Ovary (tissue), 9 donors: ENCODE measurements around the gene PLCB2. TPM values are rescaled to one million over a fixed set of nuclear protein-coding genes. Genes with fewer than 3 reads are reported as not detected.

Experiments used
- DNase-seq, 5 donors: peaks; one replicate each; pipeline ENCODE4 v3.0.0-alpha.2; 2019 to 2020
- H3K27ac ChIP-seq, 2 donors: fragments of 200-600 bp; one replicate each; pipeline versions ENCODE4 v1.5.1 to v1.8.0; 2019 to 2022
- H3K27me3 ChIP-seq: fragments of 200-600 bp; one replicate; pipeline ENCODE4 v1.8.0; 2022
- H3K36me3 ChIP-seq: fragments of 200-600 bp; sonication (generic); one replicate; pipeline ENCODE4 v1.5.1; 2019
- H3K4me1 ChIP-seq: one replicate; pipeline ENCODE4 v1.8.1; 2013; ENCODE audit warnings: mild to moderate bottlenecking, moderate library complexity; ENCODE audit not compliant: insufficient read depth
- H3K4me3 ChIP-seq: fragments of 200-600 bp; sonication (generic); one replicate; pipeline ENCODE4 v1.5.1; 2017
- H3K9me3 ChIP-seq, 2 donors: fragments of 200-600 bp in 1 of 2; sonication (generic) in 1 of 2; one replicate each; pipeline versions ENCODE4 v1.5.1 to v1.8.1; 2013 to 2019; ENCODE audit warnings: mild to moderate bottlenecking in 1 of 2, moderate library complexity in 1 of 2
- CTCF ChIP-seq, 3 donors: fragments of 450-650 bp in 2 of 3; fragments of 200-600 bp in 1 of 3; IDR thresholded peaks; one replicate each; pipeline versions ENCODE4 v1.5.1 to v1.8.0; 2016 to 2022; ENCODE audit warnings: antibody characterized with exemption in 3 of 3, mild to moderate bottlenecking in 1 of 3
- EP300 ChIP-seq: sonication (generic); formaldehyde crosslinking; IDR thresholded peaks from one replicate; pipeline ENCODE4 v1.6.1; 2017; ENCODE audit warnings: antibody characterized with exemption
- POLR2A ChIP-seq: fragments of 450-650 bp; IDR thresholded peaks from one replicate; pipeline ENCODE4 v1.6.1; 2017; ENCODE audit warnings: antibody characterized with exemption, mild to moderate bottlenecking, moderate library complexity
- WGBS, 3 donors: extraction: QIAGEN DNeasy Blood & Tissue Kit in 1 of 3; methylation state at CpG; one replicate each; pipeline versions ENCODE4 v1.1.5 to v1.1.7; 2013 to 2017; 5-methylcytosine and 5-hydroxymethylcytosine counted together
- intact Hi-C, 4 donors: fragments of 100-400 bp; cut with DNase I; formaldehyde crosslinking; loops; one replicate each; pipeline versions ENCODE4 v1.11.0 to v1.15.1; 2022 to 2023
- polyA plus RNA-seq, 2 donors: library from polyadenylated mRNA; stranded (reverse); fragments of 200-250 nt in 1 of 2; fragments of 350-450 nt in 1 of 2; fragmentation: Illumina TruSeq in 1 of 2; extraction: RNeasy Lipid Tissue Mini Kit (QIAGEN cat#74804) in 1 of 2; gene quantifications; one replicate each; pipeline ENCODE4 v1.2.3, GENCODE V29; 2013 to 2014
- total RNA-seq, 7 donors: library from RNA; depleted of rRNA in 2 of 7; stranded (reverse); fragments of >200 nt in 2 of 7; fragmentation: NEBNext Ultra II Directional in 3 of 7; extraction: Animal tissue kit (Norgen Biotek cat#: 25700) in 3 of 7; gene quantifications; one replicate each; pipeline versions ENCODE4 v1.1.0 to v1.2.4, GENCODE V29; 2016 to 2023
- donor health status: DM: no; HTN: no; CAD: no; lungs with moderate emphysema.
- donor health status: DM: no; HTN: no; CAD: no.
- donor health status: Bipolar disorder and iron deficiency.
- donor health status: DM: yes; HTN: yes; CAD: no.
- donor health status: DM: no; HTN: no; CAD: no.
- donor health status: DM: yes; HTN: yes; CAD: no.

PLCB2 gene
- total and polyA plus RNA-seq, 9 donors = 1.9 to 13.9 (median 6.0) TPM

DNA sequence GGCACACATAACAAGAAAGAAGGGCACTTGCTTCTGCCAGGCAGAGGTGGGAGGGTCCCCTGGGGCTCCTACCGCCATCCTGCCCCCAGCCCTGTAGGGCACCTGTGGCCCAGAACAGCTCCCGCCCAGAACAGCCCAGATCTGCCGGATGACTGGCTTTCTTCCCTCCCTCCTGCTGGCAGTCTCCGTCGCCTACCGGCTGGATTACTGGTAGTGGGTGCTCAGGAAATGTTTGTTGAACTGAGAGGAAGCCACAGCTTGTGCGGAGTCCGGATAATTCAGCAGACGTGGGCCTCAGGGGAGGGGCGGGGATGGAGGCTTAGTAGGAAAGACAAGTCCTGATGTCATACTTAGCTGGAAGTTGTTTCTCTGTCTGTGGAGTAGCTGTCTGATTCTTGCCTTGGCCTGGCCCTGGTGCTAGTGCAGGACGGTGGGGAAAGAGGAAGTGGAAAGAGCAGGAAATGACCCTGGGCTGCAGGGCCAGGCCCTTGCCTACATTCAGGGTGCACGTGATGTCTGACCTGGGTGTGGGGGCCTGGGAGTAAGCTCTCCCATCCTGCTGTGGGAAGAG lies 26.3 kb upstream of the PLCB2 start:
- no peaks in the 10 kb centered on the region for H3K9me3 ChIP-seq
- H3K36me3 ChIP-seq = no peaks in the 10 kb centered on the region
- H3K4me1 ChIP-seq = peaks cover 17% of the 10 kb centered on the region
- TF ChIP-seq POLR2A = no peak
- WGBS, 3 donors = 69 to 76% (median 70%) methylated on average over 12 of the region's 12 CpGs
- intact Hi-C loops = no loop called here
- no peak overlapping the region for H3K27ac ChIP-seq
- no peak overlapping the region for H3K4me3 ChIP-seq
- H3K27me3 ChIP-seq = no peaks in the 10 kb centered on the region
- DNase-seq = peak in 1 of 5 donors; percentile 47

GRCh38 chr15:40332113-40332781 lies 24.5 kb upstream of the PLCB2 start:
- Histone ChIP-seq H3K27me3 (no peaks in the 10 kb centered on the region), H3K36me3 (no peaks in the 10 kb centered on the region), H3K27ac (no peak overlapping the region), H3K9me3 (no peaks in the 10 kb centered on the region), H3K4me1 (peaks cover 12% of the 10 kb centered on the region), H3K4me3 (no peak overlapping the region)
- WGBS, 3 donors = 78 to 79% (median 79%) methylated on average over 8 of the region's 8 CpGs
- DNase-seq = no peak
- intact Hi-C loops = no loop called here
- TF ChIP-seq EP300 (no peak), CTCF (IDR thresholded peaks at IDR 0.05) (no peak), POLR2A (no peak)

DNA sequence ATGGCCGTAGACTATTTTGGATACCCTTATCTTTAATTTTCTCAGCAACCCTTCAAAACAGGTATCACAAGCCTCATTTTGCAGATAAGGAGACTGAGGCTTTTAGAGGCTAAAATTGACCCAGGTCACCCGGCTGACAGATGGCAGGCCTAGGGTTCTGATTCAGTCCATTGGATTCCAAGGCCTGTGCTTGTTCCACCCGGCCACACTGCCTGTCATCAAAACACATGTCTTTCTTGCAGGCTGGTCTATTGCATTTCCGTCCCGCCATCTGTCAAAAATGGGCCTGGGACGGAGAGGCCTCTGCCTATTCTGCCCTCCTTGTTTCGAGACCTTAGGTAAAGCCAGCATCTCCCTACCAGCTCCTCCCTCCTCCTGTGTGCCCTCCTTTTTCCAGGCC lies 23.9 kb upstream of the PLCB2 start:
- no peaks in the 10 kb centered on the region for H3K36me3 ChIP-seq
- intact Hi-C loops = no loop called here
- no peak overlapping the region for H3K27ac ChIP-seq
- no peak overlapping the region for H3K4me3 ChIP-seq
- H3K27me3 ChIP-seq = no peaks in the 10 kb centered on the region
- DNase-seq = peak in 1 of 5 donors; percentile 31
- WGBS, 3 donors = 96% methylated on average over 7 of the region's 7 CpGs
- TF ChIP-seq POLR2A (no peak), CTCF (IDR thresholded peaks at IDR 0.05) (no peak), EP300 (no peak)
- H3K4me1 ChIP-seq = peaks cover 12% of the 10 kb centered on the region
- H3K9me3 ChIP-seq = no peaks in the 10 kb centered on the region

- peak overlapping the region in 1 of 2 donors; percentile 63 for H3K27ac ChIP-seq
- no peak overlapping the region for H3K4me3 ChIP-seq
- H3K4me1 ChIP-seq = peaks cover 12% of the 10 kb centered on the region
- TF ChIP-seq CTCF (IDR thresholded peaks at IDR 0.05) (no peak), EP300 (no peak), POLR2A (no peak)
- 90 to 95% (median 93%) methylated on average over 7 of the region's 7 CpGs for WGBS, 3 donors
- H3K27me3 ChIP-seq = no peaks in the 10 kb centered on the region
- intact Hi-C loops = no loop called here
- DNase-seq = no peak
- H3K9me3 ChIP-seq = no peaks in the 10 kb centered on the region
- H3K36me3 ChIP-seq = no peaks in the 10 kb centered on the region
These were observed 23.3 kb upstream of the PLCB2 start for GRCh38 chr15:40331026-40331425.

GRCh38 chr15:40330368-40330836 lies 22.7 kb upstream of the PLCB2 start:
- no peaks in the 10 kb centered on the region for H3K27me3 ChIP-seq
- H3K4me3 ChIP-seq = no peak overlapping the region
- peak; percentile 72 to 84 (median 74) for DNase-seq
- no peaks in the 10 kb centered on the region for H3K9me3 ChIP-seq
- no peak for TF ChIP-seq CTCF (IDR thresholded peaks at IDR 0.05)
- TF ChIP-seq EP300 = no peak
- 27 to 42% (median 29%) methylated on average over 5 of the region's 5 CpGs for WGBS, 3 donors
- H3K4me1 ChIP-seq = peaks cover 12% of the 10 kb centered on the region
- H3K27ac ChIP-seq = peak overlapping the region; percentile 16 to 63
- no peaks in the 10 kb centered on the region for H3K36me3 ChIP-seq
- intact Hi-C loops = no loop called here
